ENCODE results near the gene ASCC1.

DNA sequence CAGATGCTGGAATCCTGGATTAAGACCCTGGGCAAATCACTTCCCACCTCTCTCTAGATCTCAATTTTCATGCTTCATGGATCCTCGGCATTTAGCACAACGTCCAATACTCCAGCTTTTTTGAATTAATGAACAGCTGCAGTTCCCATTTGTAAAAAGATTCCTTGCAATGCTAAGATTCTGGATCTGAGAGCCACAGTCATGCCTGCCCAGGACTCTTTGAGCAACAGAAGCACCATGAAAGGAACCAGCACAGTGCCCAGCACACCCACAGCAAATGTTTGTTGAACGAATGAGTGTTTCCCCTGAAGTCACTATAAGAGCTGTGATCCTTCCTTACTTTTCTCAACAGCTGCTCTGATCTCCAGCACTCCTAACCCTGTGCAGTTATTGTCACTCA lies 36.9 kb upstream of the ASCC1 start:
- TF ChIP-seq, protein P1, sequence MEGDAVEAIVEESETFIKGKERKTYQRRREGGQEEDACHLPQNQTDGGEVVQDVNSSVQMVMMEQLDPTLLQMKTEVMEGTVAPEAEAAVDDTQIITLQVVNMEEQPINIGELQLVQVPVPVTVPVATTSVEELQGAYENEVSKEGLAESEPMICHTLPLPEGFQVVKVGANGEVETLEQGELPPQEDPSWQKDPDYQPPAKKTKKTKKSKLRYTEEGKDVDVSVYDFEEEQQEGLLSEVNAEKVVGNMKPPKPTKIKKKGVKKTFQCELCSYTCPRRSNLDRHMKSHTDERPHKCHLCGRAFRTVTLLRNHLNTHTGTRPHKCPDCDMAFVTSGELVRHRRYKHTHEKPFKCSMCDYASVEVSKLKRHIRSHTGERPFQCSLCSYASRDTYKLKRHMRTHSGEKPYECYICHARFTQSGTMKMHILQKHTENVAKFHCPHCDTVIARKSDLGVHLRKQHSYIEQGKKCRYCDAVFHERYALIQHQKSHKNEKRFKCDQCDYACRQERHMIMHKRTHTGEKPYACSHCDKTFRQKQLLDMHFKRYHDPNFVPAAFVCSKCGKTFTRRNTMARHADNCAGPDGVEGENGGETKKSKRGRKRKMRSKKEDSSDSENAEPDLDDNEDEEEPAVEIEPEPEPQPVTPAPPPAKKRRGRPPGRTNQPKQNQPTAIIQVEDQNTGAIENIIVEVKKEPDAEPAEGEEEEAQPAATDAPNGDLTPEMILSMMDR (IDR thresholded peaks at IDR 0.05): no peak
- no peak for TF ChIP-seq POLR2A (IDR thresholded peaks at IDR 0.05)
